HepG2 (cell line): ENCODE measurements around the gene KBTBD13. TPM values are rescaled to one million over a fixed set of nuclear protein-coding genes. Genes with fewer than 3 reads are reported as not detected.

Experiments
- DNMT3B ChIP-seq: conservative IDR thresholded peaks from 2 replicates; pipeline ENCODE4 v1.6.1; 2016; ENCODE audit warnings: missing biosample characterization, control low read depth
- MAFF ChIP-seq: IDR thresholded peaks from 2 replicates; pipeline ENCODE4 v1.6.1; 2011; ENCODE audit warnings: low read depth, low read length, improper control_type of control experiment
- MTF1 ChIP-seq: sonication (generic); formaldehyde crosslinking; IDR thresholded peaks from 2 replicates; pipeline ENCODE4 v1.5.0; 2020; ENCODE audit warnings: missing genetic modification reagents
- ZKSCAN1 ChIP-seq: fragments of 150-350 bp; IDR thresholded peaks from 2 replicates; pipeline ENCODE4 v1.6.1; 2014; ENCODE audit warnings: low read length
- ZNF232 ChIP-seq: sonication (generic); formaldehyde crosslinking; IDR thresholded peaks from 2 replicates; pipeline ENCODE4 v1.4.0; 2020; ENCODE audit warnings: missing genetic modification reagents, borderline replicate concordance
- ZNF543 ChIP-seq: sonication (generic); formaldehyde crosslinking; IDR thresholded peaks from 2 replicates; pipeline ENCODE4 v1.4.0; 2020; ENCODE audit warnings: mild to moderate bottlenecking, missing genetic modification reagents
- ZNF569 ChIP-seq: sonication (generic); formaldehyde crosslinking; IDR thresholded peaks from 2 replicates; pipeline ENCODE4 v1.5.0; 2020; ENCODE audit warnings: mild to moderate bottlenecking, missing genetic modification reagents, moderate library complexity, borderline replicate concordance
- ZNF629 ChIP-seq: sonication (generic); formaldehyde crosslinking; conservative IDR thresholded peaks from 2 replicates; pipeline ENCODE4 v1.5.0; 2020; ENCODE audit warnings: missing genetic modification reagents
- ZNF652 ChIP-seq: IDR thresholded peaks from 2 replicates; pipeline ENCODE4 v1.6.1; 2016; ENCODE audit warnings: low read depth, borderline replicate concordance
- ZSCAN21 ChIP-seq: sonication (generic); formaldehyde crosslinking; IDR thresholded peaks from 2 replicates; pipeline ENCODE4 v1.8.0; 2022; ENCODE audit warnings: mild to moderate bottlenecking, missing genetic modification reagents, moderate library complexity, borderline replicate concordance
- polyA plus RNA-seq, 8 experiments: library from polyadenylated mRNA; depleted of rRNA in 3 of 8; stranded (reverse) in 7 of 8; unstranded in 1 of 8; fragments of >200 nt; fragmentation: Illumina TruSeq in 4 of 8; extraction: Trizol in 4 of 8; gene quantifications; 2 replicates each; pipeline versions ENCODE4 v1.2.1 to v1.2.3, GENCODE V29; 2011 to 2016; ENCODE audit warnings: low read depth in 4 of 8, missing spikeins in 1 of 8, mixed read lengths in 1 of 8; ENCODE audit not compliant: insufficient read depth in 1 of 8
- total RNA-seq, 5 experiments: library from RNA; depleted of rRNA; stranded (reverse); fragments of >200 nt; fragmentation: Illumina TruSeq; extraction: Trizol; gene quantifications; 2 replicates each; pipeline ENCODE4 v1.2.3, GENCODE V29; 2016; ENCODE audit warnings: low read depth in 1 of 5
- TF ChIP-seq, protein P1 (sequence below): sonication (generic); formaldehyde crosslinking; conservative IDR thresholded peaks from 2 replicates; pipeline ENCODE4 v1.4.0; 2020; ENCODE audit warnings: missing genetic modification reagents
- TF ChIP-seq, protein P2 (sequence below): sonication (generic); formaldehyde crosslinking; IDR thresholded peaks from 2 replicates; pipeline ENCODE4 v1.4.0; 2020; ENCODE audit warnings: missing genetic modification reagents
- TF ChIP-seq, protein P3 (sequence below): sonication (generic); formaldehyde crosslinking; IDR thresholded peaks from 2 replicates; pipeline ENCODE4 v1.8.1; 2023; ENCODE audit warnings: mild to moderate bottlenecking, missing genetic modification reagents
- TF ChIP-seq, protein P4 (sequence below): sonication (generic); formaldehyde crosslinking; IDR thresholded peaks from 2 replicates; pipeline ENCODE4 v1.9.0; 2021; ENCODE audit warnings: missing genetic modification reagents, borderline replicate concordance
- TF ChIP-seq, protein P5 (sequence below): sonication (generic); formaldehyde crosslinking; IDR thresholded peaks from 2 replicates; pipeline ENCODE4 v1.5.1; 2020; ENCODE audit warnings: mild to moderate bottlenecking, missing genetic modification reagents
- TF ChIP-seq, protein P6 (sequence below): sonication (generic); formaldehyde crosslinking; conservative IDR thresholded peaks from 2 replicates; pipeline ENCODE4 v1.4.0; 2020; ENCODE audit warnings: mild to moderate bottlenecking, missing genetic modification reagents, moderate library complexity

The KBTBD13 gene
- total and polyA plus RNA-seq, 2 of the 13 experiments (the other 11 are each of a cell fraction or from before 2014, with no cell fraction given): not detected

DNA sequence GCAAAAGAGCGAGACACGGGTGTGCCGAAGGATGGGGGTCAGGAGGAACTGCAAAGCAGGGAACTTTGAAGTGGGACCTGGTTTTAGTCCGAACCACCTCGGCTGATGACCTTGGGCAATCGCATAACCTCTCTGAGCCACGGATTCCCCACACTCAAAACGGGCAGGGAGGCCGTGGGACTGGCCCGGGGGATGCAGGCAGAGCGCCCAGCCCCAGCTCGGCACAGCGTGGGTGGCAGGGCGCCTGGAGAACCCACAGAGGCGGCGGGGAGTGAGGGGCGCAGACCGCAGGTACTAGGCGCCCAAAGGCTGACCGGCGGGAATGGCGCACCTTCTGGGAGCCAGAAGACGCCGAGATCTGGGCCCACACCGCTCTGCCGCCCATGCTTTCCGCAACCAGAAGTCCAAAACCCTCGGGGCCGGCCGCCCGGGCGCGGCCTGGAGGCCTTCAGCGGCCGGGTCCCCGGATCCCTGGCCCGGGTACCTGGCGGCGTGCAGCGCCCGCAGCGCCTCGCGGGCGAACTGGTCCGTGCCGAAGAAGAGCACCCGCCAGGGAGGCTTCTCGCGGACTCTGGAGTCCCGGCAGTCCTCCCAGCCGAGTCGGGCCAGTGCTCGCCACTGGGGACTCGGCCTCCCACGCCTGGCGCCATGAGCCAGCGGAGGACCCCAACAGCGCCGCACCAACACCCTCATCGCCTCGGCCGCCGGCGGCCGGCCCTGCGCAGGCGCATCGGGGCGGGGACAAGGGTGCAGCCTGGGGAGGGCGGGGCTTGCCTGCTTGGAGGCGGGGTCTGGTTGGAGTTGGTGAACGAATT, 47.4 kb upstream of the KBTBD13 start, which contains the start of gene MTFMT (continued):
- TF ChIP-seq, protein P1, sequence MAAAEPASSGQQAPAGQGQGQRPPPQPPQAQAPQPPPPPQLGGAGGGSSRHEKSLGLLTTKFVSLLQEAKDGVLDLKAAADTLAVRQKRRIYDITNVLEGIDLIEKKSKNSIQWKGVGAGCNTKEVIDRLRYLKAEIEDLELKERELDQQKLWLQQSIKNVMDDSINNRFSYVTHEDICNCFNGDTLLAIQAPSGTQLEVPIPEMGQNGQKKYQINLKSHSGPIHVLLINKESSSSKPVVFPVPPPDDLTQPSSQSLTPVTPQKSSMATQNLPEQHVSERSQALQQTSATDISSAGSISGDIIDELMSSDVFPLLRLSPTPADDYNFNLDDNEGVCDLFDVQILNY (CRISPR knock-in tag): no peak
- TF ChIP-seq ZNF652 (CRISPR knock-in tag) (no peak), ZNF629 (CRISPR knock-in tag) (no peak), DNMT3B (CRISPR knock-in tag) (no peak), ZKSCAN1 (no peak), ZSCAN21 (CRISPR knock-in tag) (peak; percentile 69; the same call in 1 of the 2 replicates), MAFF (no peak), ZNF569 (CRISPR knock-in tag) (no peak), ZNF232 (peak; percentile 74; the same call in 1 of the 2 replicates), ZNF543 (CRISPR knock-in tag) (0 out of 2 replicates have a peak, but pooled peaks have one; percentile 60), MTF1 (CRISPR knock-in tag) (no peak)
- TF ChIP-seq, protein P2, sequence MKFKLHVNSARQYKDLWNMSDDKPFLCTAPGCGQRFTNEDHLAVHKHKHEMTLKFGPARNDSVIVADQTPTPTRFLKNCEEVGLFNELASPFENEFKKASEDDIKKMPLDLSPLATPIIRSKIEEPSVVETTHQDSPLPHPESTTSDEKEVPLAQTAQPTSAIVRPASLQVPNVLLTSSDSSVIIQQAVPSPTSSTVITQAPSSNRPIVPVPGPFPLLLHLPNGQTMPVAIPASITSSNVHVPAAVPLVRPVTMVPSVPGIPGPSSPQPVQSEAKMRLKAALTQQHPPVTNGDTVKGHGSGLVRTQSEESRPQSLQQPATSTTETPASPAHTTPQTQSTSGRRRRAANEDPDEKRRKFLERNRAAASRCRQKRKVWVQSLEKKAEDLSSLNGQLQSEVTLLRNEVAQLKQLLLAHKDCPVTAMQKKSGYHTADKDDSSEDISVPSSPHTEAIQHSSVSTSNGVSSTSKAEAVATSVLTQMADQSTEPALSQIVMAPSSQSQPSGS (CRISPR knock-in tag): no peak
- TF ChIP-seq, protein P3, sequence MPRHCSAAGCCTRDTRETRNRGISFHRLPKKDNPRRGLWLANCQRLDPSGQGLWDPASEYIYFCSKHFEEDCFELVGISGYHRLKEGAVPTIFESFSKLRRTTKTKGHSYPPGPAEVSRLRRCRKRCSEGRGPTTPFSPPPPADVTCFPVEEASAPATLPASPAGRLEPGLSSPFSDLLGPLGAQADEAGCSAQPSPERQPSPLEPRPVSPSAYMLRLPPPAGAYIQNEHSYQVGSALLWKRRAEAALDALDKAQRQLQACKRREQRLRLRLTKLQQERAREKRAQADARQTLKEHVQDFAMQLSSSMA (CRISPR knock-in tag): no peak
- TF ChIP-seq, protein P4, sequence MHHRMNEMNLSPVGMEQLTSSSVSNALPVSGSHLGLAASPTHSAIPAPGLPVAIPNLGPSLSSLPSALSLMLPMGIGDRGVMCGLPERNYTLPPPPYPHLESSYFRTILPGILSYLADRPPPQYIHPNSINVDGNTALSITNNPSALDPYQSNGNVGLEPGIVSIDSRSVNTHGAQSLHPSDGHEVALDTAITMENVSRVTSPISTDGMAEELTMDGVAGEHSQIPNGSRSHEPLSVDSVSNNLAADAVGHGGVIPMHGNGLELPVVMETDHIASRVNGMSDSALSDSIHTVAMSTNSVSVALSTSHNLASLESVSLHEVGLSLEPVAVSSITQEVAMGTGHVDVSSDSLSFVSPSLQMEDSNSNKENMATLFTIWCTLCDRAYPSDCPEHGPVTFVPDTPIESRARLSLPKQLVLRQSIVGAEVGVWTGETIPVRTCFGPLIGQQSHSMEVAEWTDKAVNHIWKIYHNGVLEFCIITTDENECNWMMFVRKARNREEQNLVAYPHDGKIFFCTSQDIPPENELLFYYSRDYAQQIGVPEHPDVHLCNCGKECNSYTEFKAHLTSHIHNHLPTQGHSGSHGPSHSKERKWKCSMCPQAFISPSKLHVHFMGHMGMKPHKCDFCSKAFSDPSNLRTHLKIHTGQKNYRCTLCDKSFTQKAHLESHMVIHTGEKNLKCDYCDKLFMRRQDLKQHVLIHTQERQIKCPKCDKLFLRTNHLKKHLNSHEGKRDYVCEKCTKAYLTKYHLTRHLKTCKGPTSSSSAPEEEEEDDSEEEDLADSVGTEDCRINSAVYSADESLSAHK (CRISPR knock-in tag): no peak
- TF ChIP-seq, protein P5, sequence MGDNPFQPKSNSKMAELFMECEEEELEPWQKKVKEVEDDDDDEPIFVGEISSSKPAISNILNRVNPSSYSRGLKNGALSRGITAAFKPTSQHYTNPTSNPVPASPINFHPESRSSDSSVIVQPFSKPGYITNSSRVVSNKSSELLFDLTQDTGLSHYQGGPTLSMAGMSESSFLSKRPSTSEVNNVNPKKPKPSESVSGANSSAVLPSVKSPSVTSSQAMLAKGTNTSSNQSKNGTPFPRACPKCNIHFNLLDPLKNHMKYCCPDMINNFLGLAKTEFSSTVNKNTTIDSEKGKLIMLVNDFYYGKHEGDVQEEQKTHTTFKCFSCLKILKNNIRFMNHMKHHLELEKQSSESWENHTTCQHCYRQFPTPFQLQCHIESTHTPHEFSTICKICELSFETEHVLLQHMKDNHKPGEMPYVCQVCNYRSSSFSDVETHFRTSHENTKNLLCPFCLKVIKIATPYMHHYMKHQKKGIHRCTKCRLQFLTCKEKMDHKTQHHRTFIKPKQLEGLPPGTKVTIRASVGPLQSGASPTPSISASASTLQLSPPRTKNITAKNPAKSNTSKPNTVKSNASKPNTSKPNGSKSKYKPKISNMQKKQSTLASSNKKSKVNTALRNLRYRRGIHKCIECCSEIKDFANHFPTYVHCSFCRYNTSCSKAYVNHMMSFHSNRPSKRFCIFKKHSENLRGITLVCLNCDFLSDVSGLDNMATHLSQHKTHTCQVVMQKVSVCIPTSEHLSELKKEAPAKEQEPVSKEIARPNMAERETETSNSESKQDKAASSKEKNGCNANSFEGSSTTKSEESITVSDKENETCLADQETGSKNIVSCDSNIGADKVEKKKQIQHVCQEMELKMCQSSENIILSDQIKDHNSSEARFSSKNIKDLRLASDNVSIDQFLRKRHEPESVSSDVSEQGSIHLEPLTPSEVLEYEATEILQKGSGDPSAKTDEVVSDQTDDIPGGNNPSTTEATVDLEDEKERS (CRISPR knock-in tag): no peak
- TF ChIP-seq, protein P6, sequence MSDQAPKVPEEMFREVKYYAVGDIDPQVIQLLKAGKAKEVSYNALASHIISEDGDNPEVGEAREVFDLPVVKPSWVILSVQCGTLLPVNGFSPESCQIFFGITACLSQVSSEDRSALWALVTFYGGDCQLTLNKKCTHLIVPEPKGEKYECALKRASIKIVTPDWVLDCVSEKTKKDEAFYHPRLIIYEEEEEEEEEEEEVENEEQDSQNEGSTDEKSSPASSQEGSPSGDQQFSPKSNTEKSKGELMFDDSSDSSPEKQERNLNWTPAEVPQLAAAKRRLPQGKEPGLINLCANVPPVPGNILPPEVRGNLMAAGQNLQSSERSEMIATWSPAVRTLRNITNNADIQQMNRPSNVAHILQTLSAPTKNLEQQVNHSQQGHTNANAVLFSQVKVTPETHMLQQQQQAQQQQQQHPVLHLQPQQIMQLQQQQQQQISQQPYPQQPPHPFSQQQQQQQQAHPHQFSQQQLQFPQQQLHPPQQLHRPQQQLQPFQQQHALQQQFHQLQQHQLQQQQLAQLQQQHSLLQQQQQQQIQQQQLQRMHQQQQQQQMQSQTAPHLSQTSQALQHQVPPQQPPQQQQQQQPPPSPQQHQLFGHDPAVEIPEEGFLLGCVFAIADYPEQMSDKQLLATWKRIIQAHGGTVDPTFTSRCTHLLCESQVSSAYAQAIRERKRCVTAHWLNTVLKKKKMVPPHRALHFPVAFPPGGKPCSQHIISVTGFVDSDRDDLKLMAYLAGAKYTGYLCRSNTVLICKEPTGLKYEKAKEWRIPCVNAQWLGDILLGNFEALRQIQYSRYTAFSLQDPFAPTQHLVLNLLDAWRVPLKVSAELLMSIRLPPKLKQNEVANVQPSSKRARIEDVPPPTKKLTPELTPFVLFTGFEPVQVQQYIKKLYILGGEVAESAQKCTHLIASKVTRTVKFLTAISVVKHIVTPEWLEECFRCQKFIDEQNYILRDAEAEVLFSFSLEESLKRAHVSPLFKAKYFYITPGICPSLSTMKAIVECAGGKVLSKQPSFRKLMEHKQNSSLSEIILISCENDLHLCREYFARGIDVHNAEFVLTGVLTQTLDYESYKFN (CRISPR knock-in tag): 0 out of 2 replicates have a peak, but pooled peaks have one; percentile 29
